Fibroblast of lung (primary cell): ENCODE results near the gene SMARCA2. TPM values are rescaled to one million over a fixed set of nuclear protein-coding genes. Genes with fewer than 3 reads are reported as not detected.

Experiments
- DNase-seq, 2 donors: peaks; one replicate each; pipeline versions ENCODE4 v3.0.0 to v3.0.0-alpha.2; 2010; ENCODE audit warnings: low read depth in 2 of 2
- H2AFZ ChIP-seq: 2 replicates; pipeline ENCODE4 v1.5.1; 2012; ENCODE audit warnings: low read length, control low read depth, inconsistent platforms
- H3K27ac ChIP-seq: 2 replicates; pipeline ENCODE4 v1.5.1; 2011; ENCODE audit warnings: low read length, control low read depth; ENCODE audit not compliant: insufficient read depth
- H3K27me3 ChIP-seq: 2 replicates; pipeline ENCODE4 v1.5.1; 2011; ENCODE audit warnings: mild to moderate bottlenecking, low read length; ENCODE audit not compliant: control insufficient read depth, insufficient read depth
- H3K36me3 ChIP-seq: 2 replicates; pipeline ENCODE4 v1.5.1; 2011; ENCODE audit warnings: low read length; ENCODE audit not compliant: control insufficient read depth, insufficient read depth
- H3K4me1 ChIP-seq: 2 replicates; pipeline ENCODE4 v1.5.1; 2011; ENCODE audit warnings: low read length; ENCODE audit not compliant: control insufficient read depth, insufficient read depth; ENCODE audit errors: extremely low read depth
- H3K4me2 ChIP-seq: 2 replicates; pipeline ENCODE4 v1.5.1; 2011; ENCODE audit warnings: low read length, control low read depth; ENCODE audit not compliant: insufficient read depth; ENCODE audit errors: extremely low read depth
- H3K4me3 ChIP-seq, 4 experiments: fragments of 200-600 bp in 1 of 4; sonication (generic) in 1 of 4; replicated peaks in 1 of 4; 2 replicates each; pipeline ENCODE4 v1.5.1; 2011 to 2016; ENCODE audit warnings: low read length in 4 of 4, low read depth in 3 of 4, mild to moderate bottlenecking in 3 of 4, control low read depth in 2 of 4, inconsistent platforms in 1 of 4, mixed read lengths in 1 of 4; ENCODE audit not compliant: insufficient read depth in 1 of 4; ENCODE audit errors: control extremely low read depth in 1 of 4
- H3K79me2 ChIP-seq: 2 replicates; pipeline ENCODE4 v1.5.1; 2012; ENCODE audit warnings: mild to moderate bottlenecking, low read length, inconsistent platforms; ENCODE audit not compliant: control insufficient read depth, insufficient read depth
- H3K9ac ChIP-seq: 2 replicates; pipeline ENCODE4 v1.5.1; 2011; ENCODE audit warnings: mild to moderate bottlenecking, low read length, control low read depth; ENCODE audit not compliant: insufficient read depth
- H3K9me3 ChIP-seq: 2 replicates; pipeline ENCODE4 v1.5.1; 2012; ENCODE audit warnings: low read depth, low read length; ENCODE audit not compliant: control insufficient read depth, insufficient read depth
- H4K20me1 ChIP-seq: 2 replicates; pipeline ENCODE4 v1.5.1; 2011; ENCODE audit warnings: low read length; ENCODE audit not compliant: control insufficient read depth, insufficient read depth; ENCODE audit errors: extremely low read depth
- CTCF ChIP-seq, 2 donors: IDR thresholded peaks in 1 of 2; conservative IDR thresholded peaks in 1 of 2; 1 replicate in 1 of 2; 2 replicates in 1 of 2; pipeline ENCODE4 v1.5.1; 2011 to 2012; ENCODE audit warnings: low read length in 2 of 2, control low read depth in 1 of 2, inconsistent platforms in 1 of 2, low read depth in 1 of 2, mild to moderate bottlenecking in 1 of 2
- EZH2 ChIP-seq: IDR thresholded peaks from 2 replicates; pipeline ENCODE4 v1.5.1; 2012; ENCODE audit warnings: low read length, control low read depth, mild to moderate bottlenecking; ENCODE audit errors: missing control alignments
- polyA plus RNA-seq, 2 donors: library from polyadenylated mRNA; depleted of rRNA in 1 of 2; stranded (reverse) in 1 of 2; unstranded in 1 of 2; fragments of >200 nt; gene quantifications; 2 replicates each; pipeline ENCODE4 v1.2.1, GENCODE V29; 2011 to 2012; ENCODE audit warnings: missing spikeins in 1 of 2
- total RNA-seq: library from RNA; depleted of rRNA; stranded (reverse); fragments of >200 nt; gene quantifications from 2 replicates; pipeline ENCODE4 v1.2.1, GENCODE V29; 2014

Gene SMARCA2
- total and polyA plus RNA-seq, 2 donors (not counting 1 experiment from before 2014, with no cell fraction given), result 36.8 to 62.3 TPM

- H3K4me2 ChIP-seq, result peak overlapping the region; percentile 96
Observed at GRCh38 chr9:2158111-2158610, 143.0 kb downstream of the SMARCA2 start.

GRCh38 chr9:2158766-2159430, 143.8 kb downstream of the SMARCA2 start:
- Histone ChIP-seq H3K4me2 (peak overlapping the region; percentile 96), H2AFZ (no peak overlapping the region), H4K20me1 (no peaks in the 10 kb centered on the region), H3K79me2 (no peaks in the 10 kb centered on the region), H3K4me3 (peak overlapping the region; percentile 46 to 78 (median 53)), H3K36me3 (no peaks in the 10 kb centered on the region), H3K27me3 (no peaks in the 10 kb centered on the region), H3K27ac (peak overlapping the region; percentile 46), H3K9me3 (no peaks in the 10 kb centered on the region), H3K4me1 (peaks cover 2% of the 10 kb centered on the region), H3K9ac (no peak overlapping the region)
- TF ChIP-seq CTCF (conservative IDR thresholded peaks at IDR 0.05 in 1 of 2, IDR thresholded peaks at IDR 0.05 in 1 of 2; ENCODE audit: low read depth in 1 of 2, low read length in 2 of 2) (no peak), EZH2 (no peak)
- DNase-seq, result peak in 1 of 2 donors; percentile 26

More at GRCh38 chr9:2158111-2158610, 143.0 kb downstream of the SMARCA2 start:
- H4K20me1 ChIP-seq, result no peaks in the 10 kb centered on the region
- H3K36me3 ChIP-seq, result no peaks in the 10 kb centered on the region
- H3K4me3 ChIP-seq, result peak overlapping the region; percentile 46 to 78 (median 53)
- no peaks in the 10 kb centered on the region for H3K27me3 ChIP-seq
- peak overlapping the region; percentile 78 for H2AFZ ChIP-seq
- H3K9ac ChIP-seq, result peak overlapping the region; percentile 0
- TF ChIP-seq CTCF (conservative IDR thresholded peaks at IDR 0.05 in 1 of 2, IDR thresholded peaks at IDR 0.05 in 1 of 2; ENCODE audit: low read depth in 1 of 2, low read length in 2 of 2) (peak in 1 of 2 donors; percentile 27), EZH2 (no peak)
- peak overlapping the region; percentile 46 for H3K27ac ChIP-seq
- H3K79me2 ChIP-seq, result no peaks in the 10 kb centered on the region
- no peaks in the 10 kb centered on the region for H3K9me3 ChIP-seq
- peaks cover 2% of the 10 kb centered on the region for H3K4me1 ChIP-seq
- DNase-seq, result peak; percentile 69 to 80

DNA sequence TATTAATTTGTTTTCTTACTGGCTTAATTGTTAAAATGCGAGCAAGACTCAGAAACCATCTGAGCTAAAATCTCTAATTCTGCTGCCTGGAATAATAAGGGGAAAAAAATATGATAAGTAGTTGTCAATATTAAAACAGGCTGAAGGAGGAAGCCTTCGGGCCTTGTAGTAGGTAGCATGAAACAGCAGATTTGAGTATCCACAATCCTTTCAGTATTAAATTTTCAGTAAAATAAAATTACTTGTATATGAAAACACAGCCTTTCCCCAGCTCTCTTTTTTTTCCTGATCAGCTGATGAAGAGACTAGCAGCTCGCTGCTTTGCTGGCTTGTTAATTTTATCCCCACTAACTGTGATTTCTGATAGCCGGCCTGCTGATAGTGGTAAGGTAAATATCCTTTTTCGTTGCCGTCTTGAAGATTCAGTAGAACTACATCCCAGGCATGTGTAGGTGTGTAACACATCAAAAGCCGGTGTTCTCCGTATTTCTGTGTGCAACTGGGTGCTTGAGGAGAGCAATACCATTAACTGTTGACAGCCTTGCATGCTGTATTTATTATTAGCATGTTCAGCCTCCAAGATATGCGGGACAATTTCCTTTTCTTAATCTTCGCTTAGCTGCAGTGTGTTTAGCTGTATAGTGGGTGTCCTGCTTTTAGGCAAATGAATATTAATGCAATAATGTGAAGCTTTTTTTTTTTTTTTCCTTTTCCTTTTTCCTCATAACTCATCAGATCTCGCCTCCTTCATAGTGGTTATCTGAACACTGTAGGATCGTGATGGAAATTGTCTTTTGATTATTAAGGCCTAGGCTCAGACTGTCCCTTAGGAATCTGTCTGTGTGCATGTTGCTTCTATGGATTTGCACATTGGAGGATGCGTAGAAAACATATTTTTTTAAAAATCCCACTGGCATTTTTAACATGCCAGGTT, 144.6 kb downstream of the SMARCA2 start:
- TF ChIP-seq CTCF (conservative IDR thresholded peaks at IDR 0.05 in 1 of 2, IDR thresholded peaks at IDR 0.05 in 1 of 2; ENCODE audit: low read depth in 1 of 2, low read length in 2 of 2) (no peak), EZH2 (no peak)
- DNase-seq, result peak in 1 of 2 donors; percentile 58
- Histone ChIP-seq H3K4me2 (peak overlapping the region; percentile 96), H3K4me3 (peak overlapping the region; percentile 41 to 78 (median 53)), H3K9me3 (no peaks in the 10 kb centered on the region), H4K20me1 (no peaks in the 10 kb centered on the region), H3K27ac (peak overlapping the region; percentile 46), H3K79me2 (no peaks in the 10 kb centered on the region), H3K36me3 (no peaks in the 10 kb centered on the region), H2AFZ (peak overlapping the region; percentile 75), H3K27me3 (no peaks in the 10 kb centered on the region), H3K4me1 (peaks cover 2% of the 10 kb centered on the region), H3K9ac (no peak overlapping the region)
